Stimulated activated effector memory CD8-positive, alpha-beta T cell treated with anti-CD3 and anti-CD28 coated beads, Interleukin-12 subunit alpha, Interleukin-12 subunit beta, amount 100 ng/mL, for 72 hours (primary cell): Measurements from ENCODE around the gene XAGE2.

Source experiments
- ATAC-seq: fragments of 150-1000 bp; cut with Tn5 transposase; 2 replicates; pipeline ENCODE4 v1.10.0; 2021
- DNase-seq, 2 donors: peaks; one replicate each; pipeline ENCODE4 v3.0.0; 2021 to 2022; ENCODE audit warnings: low spot score in 2 of 2
- H3K27ac Mint-ChIP-seq: one replicate; pipeline ENCODE4 v1.8.0; 2022; ENCODE audit warnings: mild to moderate bottlenecking, mixed read lengths
- H3K36me3 Mint-ChIP-seq: one replicate; pipeline ENCODE4 v1.8.0; 2022; ENCODE audit warnings: mild to moderate bottlenecking, mixed read lengths
- H3K4me1 Mint-ChIP-seq: one replicate; pipeline ENCODE4 v1.8.0; 2022; ENCODE audit warnings: mixed read lengths
- H3K4me3 Mint-ChIP-seq: one replicate; pipeline ENCODE4 v1.8.0; 2022; ENCODE audit warnings: mild to moderate bottlenecking, mixed read lengths
- H3K9me3 Mint-ChIP-seq: one replicate; pipeline ENCODE4 v1.8.0; 2022; ENCODE audit warnings: mixed read lengths

XAGE2 gene

GRCh38 chrX:52410439-52411394 is 41.9 kb downstream of the XAGE2 start:
- Mint-ChIP-seq H3K4me1 (no peaks in the 10 kb centered on the region), H3K4me3 (no peak overlapping the region), H3K9me3 (no peaks in the 10 kb centered on the region), H3K36me3 (no peaks in the 10 kb centered on the region), H3K27ac (no peak overlapping the region)
- no peak for ATAC-seq
- no peak for DNase-seq

GRCh38 chrX:52415304-52415703 is 46.5 kb downstream of the XAGE2 start:
- Mint-ChIP-seq H3K36me3 (no peaks in the 10 kb centered on the region), H3K27ac (no peak overlapping the region), H3K4me3 (no peak overlapping the region), H3K9me3 (no peaks in the 10 kb centered on the region), H3K4me1 (no peaks in the 10 kb centered on the region)
- ATAC-seq = no peak
- DNase-seq = no peak

DNA sequence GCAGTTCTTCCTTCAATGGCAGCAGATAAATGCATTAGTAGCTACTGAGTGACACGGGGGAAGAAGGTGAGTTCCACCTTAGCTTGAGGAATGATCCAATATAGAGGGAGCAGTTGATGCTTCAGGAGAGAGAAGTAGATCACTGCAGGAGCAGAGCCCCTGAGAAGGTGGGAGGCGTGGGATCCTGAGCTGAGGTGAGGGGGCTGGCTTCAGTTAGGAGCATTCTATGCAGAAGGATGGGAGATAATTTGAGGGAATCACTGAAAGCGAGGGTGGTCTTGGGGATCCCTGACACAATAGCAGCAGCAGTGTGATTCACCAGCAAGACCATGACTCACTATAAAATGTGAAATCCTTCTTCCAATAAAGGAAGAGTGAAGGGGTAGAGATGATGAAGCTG is 48.0 kb downstream of the XAGE2 start:
- Mint-ChIP-seq H3K4me3 (no peak overlapping the region), H3K36me3 (no peaks in the 10 kb centered on the region), H3K27ac (no peak overlapping the region), H3K9me3 (no peaks in the 10 kb centered on the region), H3K4me1 (no peaks in the 10 kb centered on the region)
- DNase-seq (no peak), ATAC-seq (no peak)

DNA sequence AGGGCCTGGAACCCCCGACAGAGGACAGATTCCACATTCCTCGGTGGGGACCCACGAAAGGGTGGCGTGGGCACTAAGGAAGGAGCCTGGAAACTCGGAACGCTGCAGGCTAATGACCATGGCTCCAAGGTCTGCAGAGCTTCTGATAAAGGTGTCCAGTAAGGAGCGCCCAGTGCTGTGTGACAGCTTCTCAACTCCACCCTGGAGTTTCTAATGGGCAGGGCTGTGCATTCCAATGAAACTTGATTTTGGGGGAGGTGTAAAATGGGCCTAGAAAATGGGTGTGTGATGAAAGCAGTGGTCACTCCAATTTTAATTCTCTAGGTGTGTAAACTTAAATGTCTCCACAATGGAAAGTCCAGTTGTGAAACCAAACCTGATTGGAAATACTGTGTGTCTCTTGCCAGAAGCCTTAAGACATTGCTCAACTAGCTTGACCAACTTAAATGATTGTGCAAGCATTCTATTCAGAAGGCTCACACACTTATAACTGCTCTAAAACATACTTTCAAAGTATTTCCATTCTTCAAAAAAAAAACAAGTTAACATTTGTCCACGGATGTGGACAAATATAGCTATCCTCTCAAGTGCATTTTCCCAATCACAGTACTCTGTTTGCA is 52.1 kb downstream of the XAGE2 start:
- no peak for ATAC-seq
- DNase-seq = no peak
- H3K4me3 Mint-ChIP-seq = no peak overlapping the region
- H3K9me3 Mint-ChIP-seq = no peaks in the 10 kb centered on the region
- no peaks in the 10 kb centered on the region for H3K36me3 Mint-ChIP-seq
- no peaks in the 10 kb centered on the region for H3K4me1 Mint-ChIP-seq
- H3K27ac Mint-ChIP-seq = no peak overlapping the region

- ATAC-seq = no peak
- H3K4me1 Mint-ChIP-seq = no peaks in the 10 kb centered on the region
- H3K9me3 Mint-ChIP-seq = no peaks in the 10 kb centered on the region
These were observed 54.1 kb downstream of the XAGE2 start for GRCh38 chrX:52422884-52423283.

DNA sequence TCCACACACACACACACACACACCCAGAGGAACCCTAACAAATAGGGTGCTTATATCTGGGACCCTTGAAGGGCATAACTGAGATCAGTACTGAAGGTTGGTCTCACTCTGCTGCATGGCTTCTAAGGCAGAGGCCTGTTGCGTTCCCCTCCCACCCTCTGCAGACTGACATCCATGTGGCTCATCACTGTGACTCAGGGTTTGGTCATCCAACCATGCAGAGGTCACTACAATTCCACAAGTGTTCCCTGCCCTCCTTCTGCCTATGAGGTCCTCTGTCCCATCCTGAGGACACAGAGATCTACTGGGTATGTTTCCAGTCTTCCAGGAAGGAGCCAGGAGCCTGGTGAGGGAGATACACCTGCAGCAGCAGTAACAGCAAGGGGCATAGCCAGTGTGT is 55.8 kb downstream of the XAGE2 start:
- Mint-ChIP-seq H3K36me3 (no peaks in the 10 kb centered on the region), H3K4me1 (no peaks in the 10 kb centered on the region), H3K27ac (no peak overlapping the region), H3K9me3 (no peaks in the 10 kb centered on the region), H3K4me3 (no peak overlapping the region)
- ATAC-seq (no peak), DNase-seq (no peak)

More at GRCh38 chrX:52422884-52423283, 54.1 kb downstream of the XAGE2 start:
- no peak overlapping the region for H3K27ac Mint-ChIP-seq
- no peaks in the 10 kb centered on the region for H3K36me3 Mint-ChIP-seq
- no peak overlapping the region for H3K4me3 Mint-ChIP-seq
- no peak for DNase-seq
